C4-2B (cell line): ENCODE measurements around the gene MPDZ.

Source experiments
- ZFX ChIP-seq: fragments of 450-650 bp; IDR thresholded peaks from 2 replicates; pipeline ENCODE4 v1.6.1; 2017
- TF ChIP-seq, protein P1 (sequence below): fragments of 450-650 bp; conservative IDR thresholded peaks from 2 replicates; pipeline ENCODE4 v1.5.1; 2017; ENCODE audit warnings: mild to moderate bottlenecking

DNA sequence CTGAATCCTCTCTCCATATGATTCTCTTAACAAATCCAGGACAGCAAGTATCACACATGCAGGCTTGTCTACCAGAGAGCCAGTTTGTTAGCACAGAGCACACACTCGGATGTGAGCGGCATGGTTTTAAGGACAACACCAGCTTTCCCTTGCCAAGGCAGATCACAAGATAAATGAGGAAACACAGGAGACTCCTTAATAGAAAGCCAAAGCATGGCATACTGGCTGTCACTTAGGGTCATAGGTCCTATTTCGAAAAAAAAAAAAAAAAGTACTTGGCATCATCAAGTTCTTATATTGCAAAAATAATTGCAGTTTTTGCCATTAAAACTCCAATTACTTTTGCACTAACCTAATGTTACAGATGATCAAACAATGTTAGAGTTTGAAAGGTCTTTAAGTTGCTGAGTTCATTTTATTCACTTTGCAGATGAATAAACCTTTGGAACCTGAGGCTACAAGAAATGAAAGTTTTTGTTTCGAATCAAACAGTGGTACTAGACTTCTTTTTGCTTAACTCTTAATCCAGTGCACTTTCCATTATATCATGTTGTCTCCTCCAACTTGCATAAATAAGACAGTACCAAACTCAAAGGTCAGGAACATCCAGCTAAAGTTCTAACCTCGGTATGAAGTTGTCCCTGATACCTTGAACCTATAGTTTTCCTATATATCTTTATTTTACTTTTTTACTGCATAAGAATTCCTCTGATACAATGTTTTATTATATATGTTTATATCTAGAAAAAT is 138.5 kb downstream of the MPDZ start:
- TF ChIP-seq, protein P1, sequence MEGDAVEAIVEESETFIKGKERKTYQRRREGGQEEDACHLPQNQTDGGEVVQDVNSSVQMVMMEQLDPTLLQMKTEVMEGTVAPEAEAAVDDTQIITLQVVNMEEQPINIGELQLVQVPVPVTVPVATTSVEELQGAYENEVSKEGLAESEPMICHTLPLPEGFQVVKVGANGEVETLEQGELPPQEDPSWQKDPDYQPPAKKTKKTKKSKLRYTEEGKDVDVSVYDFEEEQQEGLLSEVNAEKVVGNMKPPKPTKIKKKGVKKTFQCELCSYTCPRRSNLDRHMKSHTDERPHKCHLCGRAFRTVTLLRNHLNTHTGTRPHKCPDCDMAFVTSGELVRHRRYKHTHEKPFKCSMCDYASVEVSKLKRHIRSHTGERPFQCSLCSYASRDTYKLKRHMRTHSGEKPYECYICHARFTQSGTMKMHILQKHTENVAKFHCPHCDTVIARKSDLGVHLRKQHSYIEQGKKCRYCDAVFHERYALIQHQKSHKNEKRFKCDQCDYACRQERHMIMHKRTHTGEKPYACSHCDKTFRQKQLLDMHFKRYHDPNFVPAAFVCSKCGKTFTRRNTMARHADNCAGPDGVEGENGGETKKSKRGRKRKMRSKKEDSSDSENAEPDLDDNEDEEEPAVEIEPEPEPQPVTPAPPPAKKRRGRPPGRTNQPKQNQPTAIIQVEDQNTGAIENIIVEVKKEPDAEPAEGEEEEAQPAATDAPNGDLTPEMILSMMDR = no peak
- no peak for TF ChIP-seq ZFX
